H9 (cell line): ENCODE data around the gene NACC1. TPM values are rescaled to one million over a fixed set of nuclear protein-coding genes. Genes with fewer than 3 reads are reported as not detected.

ENCODE experiments used
- DNase-seq: peaks from one replicate; pipeline ENCODE4 v3.0.0-alpha.2; 2017
- H2AFZ ChIP-seq: one replicate; pipeline ENCODE4 v1.6.1; 2013; ENCODE audit warnings: mild to moderate bottlenecking, low read length, control low read depth, moderate library complexity
- H2AK5ac ChIP-seq: 2 replicates; pipeline ENCODE4 v1.6.1; 2013; ENCODE audit warnings: low read length, control low read depth, mixed read lengths; ENCODE audit not compliant: insufficient read length
- H2BK120ac ChIP-seq: one replicate; pipeline ENCODE4 v1.6.1; 2013; ENCODE audit warnings: low read depth, mild to moderate bottlenecking, low read length, control low read depth, inconsistent platforms; ENCODE audit not compliant: poor library complexity, severe bottlenecking
- H2BK12ac ChIP-seq: 2 replicates; pipeline ENCODE4 v1.6.1; 2013; ENCODE audit warnings: low read length, control low read depth, mixed read lengths, low read depth; ENCODE audit not compliant: insufficient read length
- H2BK15ac ChIP-seq: 2 replicates; pipeline ENCODE4 v1.6.1; 2013; ENCODE audit warnings: low read depth, low read length, control low read depth
- H2BK20ac ChIP-seq: one replicate; pipeline ENCODE4 v1.6.1; 2013; ENCODE audit warnings: low read depth, mild to moderate bottlenecking, low read length, control low read depth, inconsistent platforms; ENCODE audit not compliant: poor library complexity, severe bottlenecking
- H2BK5ac ChIP-seq: 2 replicates; pipeline ENCODE4 v1.6.1; 2013; ENCODE audit warnings: low read length, control low read depth, mixed read lengths; ENCODE audit not compliant: insufficient read length
- H3K14ac ChIP-seq: 2 replicates; pipeline ENCODE4 v1.6.1; 2013; ENCODE audit warnings: low read length, control low read depth; ENCODE audit not compliant: insufficient read depth
- H3K18ac ChIP-seq: 2 replicates; pipeline ENCODE4 v1.6.1; 2013; ENCODE audit warnings: low read depth, mild to moderate bottlenecking, mixed read lengths, low read length, control low read depth; ENCODE audit not compliant: insufficient read length
- H3K23ac ChIP-seq: 2 replicates; pipeline ENCODE4 v1.6.1; 2013; ENCODE audit warnings: low read length, control low read depth, mixed read lengths, low read depth; ENCODE audit not compliant: insufficient read length
- H3K23me2 ChIP-seq: 2 replicates; pipeline ENCODE4 v1.6.1; 2013; ENCODE audit warnings: low read depth, mild to moderate bottlenecking, mixed read lengths, low read length, control low read depth; ENCODE audit not compliant: insufficient read length, poor library complexity, severe bottlenecking
- H3K27ac ChIP-seq: 2 replicates; pipeline ENCODE4 v1.5.1; 2013; ENCODE audit warnings: low read length, control low read depth, mixed read lengths, low read depth; ENCODE audit not compliant: insufficient read length
- H3K27me3 ChIP-seq: 2 replicates; pipeline ENCODE4 v1.6.1; 2013; ENCODE audit warnings: low read length, control low read depth, inconsistent platforms; ENCODE audit not compliant: insufficient read depth
- H3K4ac ChIP-seq: 2 replicates; pipeline ENCODE4 v1.6.1; 2013; ENCODE audit warnings: low read depth, mild to moderate bottlenecking, control low read depth, inconsistent platforms, low read length, moderate library complexity
- H3K4me1 ChIP-seq: 2 replicates; pipeline ENCODE4 v1.6.1; 2013; ENCODE audit warnings: low read length, control low read depth, inconsistent platforms; ENCODE audit not compliant: insufficient read depth
- H3K4me2 ChIP-seq: 2 replicates; pipeline ENCODE4 v1.6.1; 2013; ENCODE audit warnings: low read length, control low read depth, mixed read lengths; ENCODE audit not compliant: insufficient read length, insufficient read depth
- H3K56ac ChIP-seq: 2 replicates; pipeline ENCODE4 v1.6.1; 2013; ENCODE audit warnings: low read depth, mild to moderate bottlenecking, mixed read lengths, low read length, control low read depth; ENCODE audit not compliant: insufficient read length
- H3K79me1 ChIP-seq: 2 replicates; pipeline ENCODE4 v1.6.1; 2013; ENCODE audit warnings: low read depth, mild to moderate bottlenecking, moderate library complexity, low read length, control low read depth, inconsistent platforms; ENCODE audit not compliant: insufficient read depth, poor library complexity, severe bottlenecking
- H3K79me2 ChIP-seq: 2 replicates; pipeline ENCODE4 v1.6.1; 2013; ENCODE audit warnings: low read length, control low read depth, inconsistent platforms; ENCODE audit not compliant: insufficient read depth
- H3K9ac ChIP-seq: 2 replicates; pipeline ENCODE4 v1.6.1; 2013; ENCODE audit warnings: low read length, control low read depth, mixed read lengths; ENCODE audit not compliant: insufficient read length; ENCODE audit errors: extremely low read depth
- H3K9me3 ChIP-seq: one replicate; pipeline ENCODE4 v1.6.1; 2013; ENCODE audit warnings: low read depth, low read length, inconsistent platforms; ENCODE audit not compliant: control insufficient read depth
- H3T11ph ChIP-seq: one replicate; pipeline ENCODE4 v1.6.1; 2013; ENCODE audit warnings: mild to moderate bottlenecking, low read length, control low read depth, inconsistent platforms
- H4K20me1 ChIP-seq: one replicate; pipeline ENCODE4 v1.6.1; 2013; ENCODE audit not compliant: control insufficient read depth, insufficient read length, insufficient read depth
- H4K5ac ChIP-seq: 2 replicates; pipeline ENCODE4 v1.6.1; 2013; ENCODE audit warnings: low read depth, mild to moderate bottlenecking, mixed read lengths, low read length, control low read depth; ENCODE audit not compliant: insufficient read length
- H4K8ac ChIP-seq: replicated peaks from 2 replicates; pipeline ENCODE4 v1.6.1; 2013; ENCODE audit warnings: low read length, control low read depth, mixed read lengths, low read depth; ENCODE audit not compliant: insufficient read length
- H4K91ac ChIP-seq: 2 replicates; pipeline ENCODE4 v1.6.1; 2013; ENCODE audit warnings: low read depth, mild to moderate bottlenecking, moderate library complexity, mixed read lengths, low read length, control low read depth; ENCODE audit not compliant: insufficient read length
- H3K27ac Mint-ChIP-seq, 3 experiments: 2 replicates in 2 of 3; 3 replicates in 1 of 3; pipeline ENCODE4 v1.8.0; 2020 to 2021; ENCODE audit warnings: mixed read lengths in 3 of 3, mild to moderate bottlenecking in 1 of 3, moderate library complexity in 1 of 3
- H3K27me3 Mint-ChIP-seq: 2 replicates; pipeline ENCODE4 v1.8.0; 2021; ENCODE audit warnings: low read depth, mild to moderate bottlenecking, moderate library complexity, mixed read lengths
- H3K36me3 Mint-ChIP-seq, 3 experiments: 2 replicates in 2 of 3; 3 replicates in 1 of 3; pipeline ENCODE4 v1.8.0; 2020 to 2021; ENCODE audit warnings: low read depth in 3 of 3, mixed read lengths in 3 of 3; ENCODE audit not compliant: insufficient read depth in 1 of 3
- H3K4me1 Mint-ChIP-seq, 2 experiments: 2 replicates each; pipeline ENCODE4 v1.8.0; 2020; ENCODE audit warnings: mixed read lengths in 2 of 2
- H3K4me3 Mint-ChIP-seq, 2 experiments: 2 replicates in 1 of 2; 3 replicates in 1 of 2; pipeline ENCODE4 v1.8.0; 2020 to 2021; ENCODE audit warnings: mild to moderate bottlenecking in 2 of 2, mixed read lengths in 2 of 2, moderate library complexity in 1 of 2
- H3K9me3 Mint-ChIP-seq, 2 experiments: 2 replicates in 1 of 2; 3 replicates in 1 of 2; pipeline ENCODE4 v1.8.0; 2020; ENCODE audit warnings: mild to moderate bottlenecking in 2 of 2, mixed read lengths in 2 of 2, moderate library complexity in 1 of 2
- CTCF ChIP-seq: fragments of 200-600 bp; sonication (generic); conservative IDR thresholded peaks from 3 replicates; pipeline ENCODE4 v1.8.0; 2021; ENCODE audit warnings: antibody characterized with exemption, mild to moderate bottlenecking
- WGBS: extraction: QIAGEN DNeasy Blood & Tissue Kit; methylation state at CpG from one replicate; pipeline ENCODE4 v1.1.7; 2013; ENCODE audit warnings: missing lambda C conversion rate, low lambda C conversion rate, mixed read lengths; ENCODE audit not compliant: insufficient read length; ENCODE audit errors: extremely low coverage; 5-methylcytosine and 5-hydroxymethylcytosine counted together
- total RNA-seq: library from RNA; stranded (reverse); gene quantifications from 2 replicates; pipeline ENCODE4 v1.2.1, GENCODE V29; 2021

The NACC1 gene
- total RNA-seq, 1 experiment from 2014 or later = 198 TPM

- Histone ChIP-seq H4K5ac (no peak overlapping the region), H2BK5ac (no peak overlapping the region), H3T11ph (no peak overlapping the region), H3K18ac (no peak overlapping the region), H3K9ac (no peak overlapping the region), H3K79me1 (peaks cover 5% of the 10 kb centered on the region), H2BK15ac (no peak overlapping the region), H3K4ac (no peak overlapping the region), H3K4me1 (no peaks in the 10 kb centered on the region), H2BK12ac (no peak overlapping the region), H4K91ac (no peak overlapping the region), H4K20me1 (no peaks in the 10 kb centered on the region), H3K14ac (no peak overlapping the region), H2AK5ac (no peak overlapping the region), H3K23ac (no peak overlapping the region), H3K27me3 (no peaks in the 10 kb centered on the region), H2AFZ (no peak overlapping the region), H3K79me2 (peaks cover 47% of the 10 kb centered on the region; the same call in 1 of the 2 replicates), H3K27ac (no peak overlapping the region), H3K4me2 (no peak overlapping the region), H3K9me3 (no peaks in the 10 kb centered on the region), H4K8ac (no peak overlapping the region), H3K23me2 (no peaks in the 10 kb centered on the region), H2BK20ac (no peak overlapping the region), H2BK120ac (no peak overlapping the region), H3K56ac (no peak overlapping the region)
- no peaks in the 10 kb centered on the region for H3K27me3 Mint-ChIP-seq
- peak; percentile 18 for DNase-seq
- no CpG with 5 or more reads among the region's 1 CpG for WGBS
- H3K9me3 Mint-ChIP-seq = no peaks in the 10 kb centered on the region
- TF ChIP-seq CTCF = no peak
- no peak overlapping the region for H3K4me3 Mint-ChIP-seq
- peaks cover 5 to 39% (median 13%) of the 10 kb centered on the region in 3 experiments; a peak in 6 of 7 replicates for H3K36me3 Mint-ChIP-seq
- H3K27ac Mint-ChIP-seq = peak overlapping the region in 2 of 3 experiments; percentile 13 to 78; a peak in 2 of 7 replicates
- H3K4me1 Mint-ChIP-seq = peaks cover 6 to 14% of the 10 kb centered on the region in 2 experiments; a peak in 3 of 4 replicates
These were observed 10.5 kb downstream of the NACC1 start for GRCh38 chr19:13128583-13128982.
